NCI-H524 (cell line): ENCODE measurements around the gene PLOD1.
"Not testable (repeated sequence)": the region's sequence is repeated elsewhere in the genome, so short reads cannot be mapped to it uniquely, and the experiment has no call there.

Source experiments
- DNase-seq, 2 experiments: peaks; one replicate each; lab custom pipeline; 2025; lab: John Stamatoyannopoulos, UW

Gene PLOD1

GRCh38 chr1:11939794-11940193 is 5.3 kb downstream of the PLOD1 start:
- DNase-seq, result not testable (repeated sequence)

- DNase-seq, result peak; percentile 10 to 32
These were observed 5.9 kb downstream of the PLOD1 start for GRCh38 chr1:11940260-11940921.

GRCh38 chr1:11942280-11942679 is 7.8 kb downstream of the PLOD1 start:
- no peak for DNase-seq

- DNase-seq, result peak; percentile 29 to 43
These were observed 9.1 kb downstream of the PLOD1 start for GRCh38 chr1:11943619-11944018.

GRCh38 chr1:11944358-11944931 is 9.9 kb downstream of the PLOD1 start:
- peak; percentile 53 to 81 for DNase-seq

GRCh38 chr1:11946647-11947046 is 12.1 kb downstream of the PLOD1 start:
- DNase-seq, result no peak

GRCh38 chr1:11948822-11949458 is 14.4 kb downstream of the PLOD1 start:
- no peak for DNase-seq

GRCh38 chr1:11951901-11952300 is 17.4 kb downstream of the PLOD1 start:
- DNase-seq, result peak; percentile 27 to 61

GRCh38 chr1:11952455-11953109 is 18.1 kb downstream of the PLOD1 start:
- no peak for DNase-seq

GRCh38 chr1:11955221-11955620 is 20.7 kb downstream of the PLOD1 start:
- DNase-seq, result no peak

- no peak for DNase-seq
These were observed 22.9 kb downstream of the PLOD1 start for GRCh38 chr1:11957398-11957797.

GRCh38 chr1:11957897-11958296 is 23.4 kb downstream of the PLOD1 start:
- no peak for DNase-seq

- DNase-seq, result no peak
These were observed 25.8 kb downstream of the PLOD1 start for GRCh38 chr1:11960276-11960675.

- no peak for DNase-seq
These were observed 26.2 kb downstream of the PLOD1 start for GRCh38 chr1:11960715-11961114.

GRCh38 chr1:11961230-11961629 is 26.7 kb downstream of the PLOD1 start:
- no peak for DNase-seq

GRCh38 chr1:11963622-11964021 is 29.1 kb downstream of the PLOD1 start:
- DNase-seq, result no peak

- DNase-seq, result no peak
These were observed 30.1 kb downstream of the PLOD1 start for GRCh38 chr1:11964656-11965055.

GRCh38 chr1:11967028-11967547 is 32.6 kb downstream of the PLOD1 start:
- DNase-seq, result peak; percentile 74 to 93

GRCh38 chr1:11970441-11971185 is 36.1 kb downstream of the PLOD1 start:
- no peak for DNase-seq

- no peak for DNase-seq
These were observed 43.1 kb downstream of the PLOD1 start for GRCh38 chr1:11977625-11978024.

- DNase-seq, result no peak
These were observed 43.8 kb downstream of the PLOD1 start for GRCh38 chr1:11978301-11978700.
